NB4 (cell line): ENCODE data around the gene PEPD.

Experiments
- CTCF ChIP-seq: IDR thresholded peaks from one replicate; pipeline ENCODE4 v1.5.1; 2012; ENCODE audit warnings: low read depth, low read length
- POLR2A ChIP-seq: IDR thresholded peaks from 2 replicates; pipeline ENCODE4 v1.6.1; 2011; ENCODE audit warnings: mild to moderate bottlenecking; ENCODE audit not compliant: insufficient read length; ENCODE audit errors: extremely low read depth

GRCh38 chr19:33422369-33423180, 99.0 kb downstream of the PEPD start:
- TF ChIP-seq POLR2A (no peak), CTCF (no peak)
